ENCODE data around the gene ABCC3.

The ABCC3 gene

DNA sequence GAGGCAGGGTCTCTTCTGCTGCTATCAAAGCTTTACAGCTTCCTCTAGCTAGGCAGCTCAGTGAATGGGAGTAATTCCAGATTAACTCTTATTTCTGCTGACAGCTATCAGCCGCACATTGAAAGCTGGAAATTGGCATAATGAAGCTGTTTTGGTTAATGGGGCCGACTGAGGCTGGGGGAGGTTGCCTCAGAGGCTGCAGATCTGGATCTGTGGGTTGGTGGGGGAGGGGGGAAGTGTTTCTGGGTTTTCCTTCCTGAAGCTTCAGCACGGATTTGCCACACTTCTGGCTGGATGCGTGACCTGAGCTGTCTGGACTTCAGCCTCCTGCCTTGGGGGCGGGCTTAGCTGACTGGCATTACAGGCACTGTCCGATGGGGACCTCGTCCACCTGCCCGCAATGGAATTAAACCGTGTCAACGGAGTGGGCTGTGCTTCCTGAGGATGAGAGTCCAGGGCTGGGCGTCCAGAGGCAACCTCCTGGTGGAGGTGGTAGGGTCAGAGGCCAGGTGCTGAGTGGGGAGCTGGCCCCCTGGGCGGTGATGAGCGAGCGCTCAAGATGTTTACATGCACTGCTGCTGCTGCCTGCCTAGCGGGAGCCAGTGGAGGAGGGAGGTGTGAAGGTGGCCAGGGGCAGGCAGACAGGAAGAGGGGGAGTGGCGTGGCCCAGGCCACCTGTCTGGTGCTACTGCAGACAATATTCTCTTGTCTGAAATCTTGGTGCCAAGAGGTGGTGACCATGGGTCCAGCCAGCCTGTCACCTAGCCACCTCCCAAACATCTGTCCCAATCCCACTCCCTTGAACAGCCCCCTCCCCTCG is 6.7 kb upstream of the ABCC3 start:
- DNase-seq = no peak

DNA sequence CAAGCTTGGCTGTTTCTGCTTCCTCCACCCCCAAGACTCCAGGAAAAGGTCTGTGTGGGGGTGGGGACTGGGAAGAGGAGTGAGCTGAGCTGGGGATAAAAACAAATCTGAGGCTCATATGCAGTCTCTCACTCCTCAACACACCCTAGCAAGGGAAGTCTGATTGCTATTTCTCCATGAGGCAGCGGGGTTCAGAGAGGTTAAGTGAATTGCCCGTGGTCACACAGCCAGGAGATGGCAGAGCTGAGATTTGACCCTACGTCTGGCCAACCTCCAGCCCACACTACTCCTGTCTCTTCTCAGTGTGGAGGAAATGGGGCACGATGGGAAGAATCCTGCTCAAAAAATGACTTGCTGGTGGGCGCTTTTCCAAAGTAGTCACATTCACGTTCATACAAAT is 4.8 kb upstream of the ABCC3 start:
- DNase-seq = no peak

DNA sequence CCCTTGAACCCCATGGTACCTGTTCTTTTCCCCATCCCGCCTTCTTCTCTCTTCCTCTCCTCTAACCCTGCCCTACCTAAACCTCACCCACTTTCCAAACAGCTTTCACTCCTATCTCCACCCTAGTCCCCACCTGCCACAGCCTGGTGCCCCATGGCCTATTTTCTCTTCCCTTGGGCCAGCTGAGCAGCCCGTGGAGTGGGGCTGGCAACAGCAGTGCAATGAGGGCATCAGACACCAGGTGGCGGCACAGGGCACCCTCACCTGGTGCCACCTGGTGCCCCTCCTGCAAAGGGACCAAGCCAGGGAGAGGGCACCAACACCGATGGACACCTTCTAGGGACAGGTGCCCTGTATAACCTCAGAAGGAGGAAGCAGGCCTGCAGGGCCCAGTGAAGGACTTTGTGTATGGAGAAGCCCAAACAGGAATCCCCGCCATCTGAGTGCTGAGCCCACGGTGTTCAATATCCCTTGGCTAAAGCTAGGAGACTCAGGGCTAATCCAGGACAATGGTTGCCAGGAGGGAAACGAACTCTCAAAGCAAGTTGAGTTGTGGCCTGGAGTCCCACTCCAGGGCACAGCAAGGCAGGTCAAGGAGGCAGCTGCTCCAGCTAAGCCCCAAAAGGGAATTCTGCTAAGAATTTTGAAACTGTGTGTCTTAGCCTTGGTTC is 4.0 kb upstream of the ABCC3 start:
- peak; percentile 42 to 51 for DNase-seq

DNA sequence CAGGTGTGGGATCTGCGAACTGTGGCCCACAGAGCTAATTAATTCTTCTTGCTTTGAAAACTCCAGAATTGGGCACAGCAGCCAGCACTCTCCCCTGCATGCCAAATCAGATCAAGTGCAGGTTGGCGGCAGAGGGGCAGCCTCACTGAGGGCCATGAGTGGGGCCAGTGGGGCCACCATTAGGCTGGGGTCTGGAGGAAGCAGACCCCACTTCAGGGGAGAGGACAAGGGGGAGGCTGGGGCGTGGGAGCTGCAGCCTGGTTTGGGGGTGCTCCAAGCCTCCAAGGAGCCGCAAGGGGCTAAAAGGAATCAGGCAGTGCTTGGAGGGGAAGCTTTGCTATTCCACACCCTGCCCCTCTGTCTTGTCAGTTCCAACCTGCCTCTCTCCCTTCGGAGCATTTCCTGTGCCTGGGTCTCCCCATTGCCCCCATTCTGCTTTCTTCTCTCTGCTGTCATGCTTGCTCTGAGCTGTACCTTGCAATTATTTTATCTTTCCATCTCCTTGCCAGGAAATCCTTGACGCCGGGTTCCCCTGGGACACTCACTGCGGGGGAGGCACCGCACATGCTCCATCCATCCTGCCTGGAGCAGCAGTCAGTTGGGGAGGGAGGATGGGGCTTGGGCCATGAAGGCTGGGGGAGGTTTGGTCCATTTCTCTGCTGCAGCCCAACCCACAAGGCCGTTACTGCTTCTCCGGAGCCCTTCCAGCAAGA is 3.3 kb upstream of the ABCC3 start:
- DNase-seq = no peak

DNA sequence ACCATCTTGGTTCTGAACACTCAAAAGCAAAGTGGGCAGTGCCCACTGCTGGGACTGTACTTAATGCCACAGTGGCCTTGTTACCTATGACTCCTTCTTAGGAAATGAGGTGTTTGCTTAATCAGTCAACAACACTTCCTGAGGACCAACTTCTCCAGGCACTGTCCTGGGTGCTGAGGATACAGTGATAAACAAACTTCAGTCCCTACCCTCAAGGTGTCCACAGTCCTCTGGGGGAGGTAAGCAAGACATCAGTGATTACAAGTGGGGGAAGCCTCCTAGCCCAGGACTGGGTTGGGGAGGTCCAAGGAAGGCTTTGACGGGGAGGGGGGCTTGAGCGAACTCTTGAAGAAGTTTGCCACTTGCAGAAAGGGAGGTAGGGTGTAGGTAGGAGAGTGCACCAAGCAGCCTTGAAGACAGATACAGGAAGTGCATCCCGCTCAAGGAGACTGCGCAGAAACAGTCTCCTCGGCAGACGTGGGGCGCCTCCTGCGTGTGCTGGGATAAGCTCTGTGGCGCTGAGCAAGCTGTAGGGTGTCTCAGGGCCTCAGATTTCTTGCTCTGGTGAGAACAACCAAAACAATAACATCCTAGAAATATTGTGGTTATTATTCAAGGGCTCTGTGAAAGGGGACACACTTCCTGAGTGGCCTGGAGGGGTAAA is 2.6 kb upstream of the ABCC3 start:
- DNase-seq = no peak

DNA sequence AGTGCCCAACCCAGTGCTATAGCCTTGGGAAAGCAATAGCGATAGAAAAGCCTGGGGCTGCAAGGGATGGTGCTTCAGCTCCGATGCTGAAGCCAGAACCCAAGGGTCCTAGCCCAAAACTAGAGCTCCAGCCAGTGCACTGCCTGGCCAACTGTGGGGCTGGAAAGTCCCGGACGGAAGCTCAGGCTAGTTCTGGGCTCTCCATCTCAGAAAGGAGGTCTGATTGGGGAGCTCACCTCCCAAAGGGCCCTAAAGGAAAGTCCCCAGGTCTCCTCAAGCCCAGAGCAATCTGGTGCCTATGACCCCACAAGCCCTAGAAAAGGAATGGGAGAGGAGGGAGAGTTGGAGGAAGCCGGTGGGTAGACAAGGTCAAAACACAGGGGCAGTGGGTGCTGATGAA is 2.0 kb upstream of the ABCC3 start:
- no peak for DNase-seq

DNA sequence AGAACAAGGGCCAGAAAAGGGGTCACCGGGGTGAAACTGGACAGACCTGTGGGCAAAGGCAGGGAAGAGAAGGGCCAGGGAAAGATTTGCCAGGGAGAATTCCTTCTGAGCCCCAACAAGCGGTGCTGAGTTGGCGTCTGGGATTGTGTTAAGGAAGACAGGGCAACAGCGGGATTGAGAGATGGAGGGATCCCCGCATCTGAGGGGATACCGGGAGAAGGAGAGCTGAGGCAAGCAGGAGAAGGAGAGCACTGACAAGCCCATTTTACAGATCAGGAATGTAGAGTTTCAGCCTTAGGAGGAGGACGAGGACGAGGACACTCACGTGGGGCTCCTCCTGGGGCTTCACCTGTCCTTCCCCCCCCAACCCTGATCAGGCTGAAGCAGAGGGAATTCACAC is 998 bp upstream of the ABCC3 start:
- DNase-seq = no peak

DNA sequence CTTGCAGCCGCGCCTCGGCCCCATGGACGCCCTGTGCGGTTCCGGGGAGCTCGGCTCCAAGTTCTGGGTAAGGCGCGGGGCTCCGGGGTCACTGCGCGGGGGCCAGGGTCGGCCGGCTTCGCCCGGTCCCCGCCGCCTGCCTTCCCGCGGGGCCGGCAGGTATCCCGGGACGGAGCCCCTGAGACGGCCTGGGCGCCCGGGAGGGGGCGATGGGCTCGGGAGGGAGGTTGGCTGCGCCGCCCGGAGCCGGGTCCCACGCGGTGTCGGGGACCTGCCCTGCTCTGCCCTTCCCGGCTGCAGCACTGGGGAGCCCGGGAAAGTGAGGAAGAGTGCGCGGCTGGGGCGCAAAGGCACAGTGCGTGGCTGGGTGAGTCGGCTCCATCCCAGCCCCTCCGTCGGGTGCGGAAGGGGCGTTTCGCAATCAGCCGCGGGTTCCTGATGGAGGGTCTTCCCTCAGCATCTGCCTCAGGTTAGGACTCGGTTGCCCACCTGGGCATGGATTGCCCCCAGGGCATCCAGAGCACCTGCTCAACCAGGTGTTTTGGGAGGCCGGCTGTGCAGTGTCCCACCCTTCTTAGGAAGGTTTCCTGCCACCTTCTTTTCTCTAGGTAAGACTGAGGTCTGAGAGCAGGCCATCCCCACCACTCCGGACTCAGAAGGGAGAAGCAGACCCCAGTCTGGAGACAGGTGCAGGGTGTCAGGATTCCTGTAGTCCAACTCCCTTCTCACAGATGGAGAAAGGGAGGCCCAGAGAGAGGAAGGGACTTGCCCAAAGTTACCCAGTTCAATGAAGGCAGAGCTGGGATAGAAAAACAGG is 442 bp downstream of the ABCC3 start:
- DNase-seq = no peak

DNA sequence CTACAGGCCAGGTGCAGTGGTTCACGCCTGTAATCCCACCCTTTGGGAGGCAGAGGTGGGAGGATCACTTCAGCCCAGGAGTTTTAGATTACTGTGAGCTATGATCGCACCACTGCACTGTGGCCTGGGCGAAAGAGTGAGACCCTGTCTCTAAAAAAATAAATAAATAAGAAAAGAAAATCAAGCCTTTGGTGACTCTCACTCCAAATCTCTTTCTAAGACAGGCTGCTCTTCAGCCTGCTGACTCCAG is 976 bp downstream of the ABCC3 start:
- no peak for DNase-seq

DNA sequence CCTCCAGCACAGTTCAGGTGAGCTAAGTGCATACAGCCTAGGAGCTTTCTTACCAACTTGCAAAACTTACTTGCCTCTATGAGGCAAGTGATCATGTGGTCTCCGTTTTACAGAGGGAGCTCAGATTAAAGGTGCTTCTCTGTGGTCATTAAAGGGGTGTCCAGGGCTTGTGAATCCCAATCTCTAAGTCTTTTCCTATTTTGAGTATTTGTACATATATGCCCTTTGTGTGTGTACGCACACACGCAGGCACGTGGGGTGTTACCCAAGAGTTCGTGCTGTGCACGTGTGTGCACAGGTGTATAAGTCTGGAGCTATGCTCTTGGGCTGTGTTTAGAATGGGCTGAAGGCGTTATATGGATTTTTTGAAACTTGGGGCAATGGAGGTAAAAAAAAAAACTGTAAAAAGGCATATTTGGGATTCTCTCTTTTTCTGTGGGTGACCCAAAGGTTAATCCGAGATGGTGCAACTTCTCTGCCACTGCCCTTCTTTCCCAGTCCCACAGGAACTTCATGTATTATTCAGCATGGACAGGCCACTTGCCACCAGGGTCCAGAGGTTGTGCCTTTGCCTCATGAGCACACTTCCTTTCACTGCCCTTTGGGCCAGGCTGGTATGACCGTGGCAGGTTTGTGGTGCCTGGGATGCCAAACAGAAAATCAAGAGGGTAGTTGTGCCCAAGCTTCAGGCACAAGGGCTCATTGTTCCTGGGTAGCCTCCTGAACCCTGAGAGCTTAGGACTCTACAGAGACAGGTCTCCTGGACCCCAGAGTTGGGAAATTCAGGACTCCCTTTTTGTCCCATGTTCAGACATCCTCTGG is 1.5 kb downstream of the ABCC3 start:
- no peak for DNase-seq

DNA sequence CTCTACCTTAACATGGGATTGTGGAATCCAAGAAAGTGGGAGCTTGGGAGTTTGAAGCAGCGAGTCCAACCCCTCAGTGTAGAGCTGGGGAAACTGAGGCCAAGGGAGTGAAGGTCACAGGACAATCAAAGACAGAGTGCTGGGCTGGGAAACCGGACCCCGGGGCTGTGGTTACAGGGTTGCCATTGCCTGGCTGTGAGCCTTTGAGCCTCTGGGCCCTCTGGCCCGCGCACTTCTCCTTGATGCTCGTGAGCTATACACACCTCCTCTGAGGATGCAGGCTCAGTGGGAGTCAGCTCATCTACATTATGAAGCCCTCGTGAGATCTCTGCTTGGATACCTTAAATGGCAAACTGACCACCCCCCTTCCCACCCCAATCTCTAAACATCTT is 2.1 kb downstream of the ABCC3 start:
- DNase-seq = no peak

DNA sequence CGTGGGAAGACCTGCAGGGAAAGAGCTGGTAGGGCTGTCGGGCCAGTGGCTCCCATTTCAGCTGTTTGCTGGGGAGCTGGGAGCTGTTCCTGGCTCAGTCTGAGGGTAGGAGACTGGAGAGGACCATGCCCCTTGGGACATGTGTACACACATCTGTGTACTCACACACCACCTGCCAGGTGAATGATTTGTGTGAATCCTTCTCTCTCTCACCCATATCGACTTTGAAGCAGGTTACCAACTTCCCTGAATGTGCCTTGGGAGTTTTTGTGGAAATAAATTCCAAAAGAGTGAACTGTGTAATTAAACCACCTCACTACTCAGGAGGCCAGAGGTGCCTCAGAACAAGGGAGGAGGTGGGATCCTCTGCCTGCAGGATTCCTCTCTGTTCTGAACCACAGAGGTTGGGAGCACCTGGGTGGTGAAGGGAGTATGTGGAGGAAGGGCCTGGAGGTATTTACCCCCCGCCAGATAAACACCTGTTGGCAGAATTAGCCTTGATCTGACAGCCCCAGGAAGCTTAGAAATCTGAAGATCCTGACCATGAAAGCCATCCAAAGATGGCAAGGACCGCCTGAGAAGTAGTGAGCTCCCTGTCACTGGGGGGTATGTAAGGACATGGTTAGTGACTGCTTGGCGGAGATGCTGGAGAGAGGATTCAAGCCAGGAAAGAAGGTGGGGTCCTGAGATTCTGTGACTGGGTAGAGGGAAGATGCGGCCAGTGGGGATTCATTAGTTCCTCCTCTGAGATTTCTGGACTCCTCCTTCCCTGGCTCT is 3.3 kb downstream of the ABCC3 start:
- no peak for DNase-seq

DNA sequence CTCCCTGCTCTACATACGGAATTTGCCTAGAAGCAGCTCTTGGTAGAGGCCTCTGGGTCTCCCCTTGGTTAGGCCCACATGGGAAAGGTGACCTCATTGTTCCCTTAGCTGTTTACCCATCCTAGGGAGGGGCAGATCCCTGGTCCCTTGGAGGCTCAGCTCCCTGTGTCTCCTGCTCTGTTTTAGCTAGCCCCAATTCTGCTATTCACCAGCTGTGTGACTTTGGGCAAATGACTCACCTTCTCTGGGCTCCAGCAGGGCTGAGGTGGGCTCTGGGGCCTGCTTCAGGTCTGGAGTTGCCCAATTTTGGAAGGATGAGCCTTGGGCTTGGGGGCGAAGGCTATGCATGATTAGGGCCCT is 3.9 kb downstream of the ABCC3 start:
- no peak for DNase-seq

DNA sequence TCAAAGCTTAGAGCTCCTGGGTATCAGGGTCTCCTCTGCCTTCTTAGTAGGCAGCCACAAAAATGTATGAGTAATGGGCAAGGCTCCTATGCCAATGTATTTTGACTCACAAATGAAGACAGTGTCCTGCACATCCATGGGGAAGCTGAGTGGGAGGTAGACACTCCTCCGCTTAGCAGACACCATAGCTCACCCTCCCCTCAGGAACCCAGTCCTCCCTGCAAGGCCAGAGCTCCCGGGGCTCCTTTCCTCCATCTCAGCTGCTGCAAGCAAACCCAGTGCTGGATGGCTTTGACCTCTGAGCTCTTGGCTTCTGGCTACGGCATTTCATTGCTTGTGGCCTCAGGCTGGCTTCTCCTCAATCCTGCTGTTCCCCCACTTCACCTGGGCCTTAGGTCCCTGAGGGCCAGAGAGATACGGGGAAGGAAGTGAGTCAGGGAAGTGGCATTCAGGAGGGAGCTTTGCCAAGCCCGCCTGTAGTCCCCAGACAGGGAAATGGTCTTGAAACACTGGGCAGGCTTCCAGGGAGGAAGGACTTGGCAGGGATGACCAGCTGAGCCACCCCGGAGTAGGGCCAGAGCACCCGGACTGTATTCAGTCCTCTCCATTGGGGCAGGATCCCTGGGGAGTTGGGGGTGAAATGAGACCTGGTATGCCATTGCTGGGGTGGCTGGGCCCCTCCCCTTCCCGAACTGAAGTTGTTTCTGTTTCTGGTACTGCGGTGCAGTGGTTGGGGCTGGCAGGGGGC is 4.5 kb downstream of the ABCC3 start:
- DNase-seq = no peak

DNA sequence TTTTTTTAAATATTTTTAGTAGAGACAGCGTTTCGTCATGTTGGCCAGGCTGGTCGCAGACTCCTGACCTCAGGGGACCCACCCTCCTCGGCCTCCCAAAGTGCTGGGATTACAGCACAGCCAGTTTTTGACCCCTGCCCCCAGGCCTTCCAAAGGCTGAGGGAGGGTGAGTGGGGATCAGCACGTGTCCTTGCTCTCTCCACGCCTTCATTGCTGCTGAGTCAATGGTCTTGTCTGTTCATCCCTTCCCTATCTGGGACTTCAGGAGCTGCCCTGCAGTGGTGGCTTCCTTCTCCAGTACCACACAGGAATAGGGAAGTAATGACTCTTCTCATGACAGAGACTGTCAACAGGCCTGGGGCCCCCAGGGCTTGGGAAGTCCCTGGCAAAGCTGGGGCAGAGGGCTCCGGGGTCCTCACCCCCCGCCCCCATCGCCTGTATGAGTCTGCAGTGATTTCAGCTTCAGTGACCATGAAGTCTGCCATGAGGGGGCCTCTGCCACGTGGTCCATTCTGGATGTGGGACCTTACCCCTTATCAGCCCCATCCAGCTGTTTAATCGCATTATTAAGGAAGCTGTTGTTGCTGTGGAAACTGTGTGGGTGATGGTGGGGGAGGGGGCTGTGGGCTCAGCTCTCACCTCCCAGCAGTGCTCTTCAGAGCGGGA is 6.1 kb downstream of the ABCC3 start:
- DNase-seq = peak in 1 of 2 donors; percentile 52

DNA sequence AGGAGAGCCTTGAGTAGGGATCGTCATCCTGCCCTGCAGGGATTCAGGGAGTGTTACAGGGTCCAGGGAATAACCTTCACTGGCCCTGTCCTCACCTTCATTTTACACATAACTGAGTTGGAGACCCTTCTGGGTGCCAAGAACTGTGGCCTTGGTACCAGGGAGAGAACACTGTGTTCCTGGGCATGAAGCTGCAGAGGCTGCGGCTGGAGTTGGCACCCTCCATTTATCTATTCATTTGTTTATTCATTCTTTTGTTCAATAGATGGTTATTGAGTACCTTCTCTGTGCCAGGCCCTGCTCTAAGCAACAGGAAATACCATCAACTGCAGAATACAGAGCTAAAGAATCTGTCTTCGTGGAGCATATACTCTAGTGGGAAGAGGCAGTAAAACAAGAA is 6.7 kb downstream of the ABCC3 start:
- DNase-seq = no peak

DNA sequence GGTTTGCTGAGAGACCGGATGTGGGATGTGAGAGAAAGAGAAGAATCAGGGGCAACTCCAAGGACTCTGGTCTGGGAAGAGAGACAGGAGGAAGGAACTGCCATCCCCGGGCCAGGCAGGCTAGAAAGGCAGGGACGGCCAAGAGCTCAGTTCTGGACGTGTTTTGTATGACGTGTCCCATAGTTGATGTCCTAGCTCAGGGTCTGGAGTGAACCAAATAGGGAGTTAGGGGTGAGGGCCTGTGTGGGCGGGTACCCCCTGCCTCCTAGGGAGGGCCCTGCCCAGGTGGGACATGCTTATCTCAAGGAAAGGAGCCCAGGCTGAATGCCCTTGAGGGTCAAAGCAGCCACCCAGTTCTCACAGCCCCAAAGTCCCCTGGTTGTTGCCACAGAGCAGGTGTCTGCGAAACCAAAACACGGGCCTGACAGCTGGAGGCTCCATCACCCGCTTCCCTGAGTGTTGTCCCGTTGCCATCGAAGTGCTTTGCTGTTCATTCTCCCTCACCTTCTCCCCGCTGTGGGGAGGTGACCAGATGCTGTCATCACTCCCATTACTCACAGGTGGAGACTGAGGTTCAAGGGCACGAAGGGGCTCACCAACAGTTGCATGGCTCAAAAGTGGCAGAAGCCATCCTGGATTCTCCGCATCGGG is 7.5 kb downstream of the ABCC3 start:
- no peak for DNase-seq

DNA sequence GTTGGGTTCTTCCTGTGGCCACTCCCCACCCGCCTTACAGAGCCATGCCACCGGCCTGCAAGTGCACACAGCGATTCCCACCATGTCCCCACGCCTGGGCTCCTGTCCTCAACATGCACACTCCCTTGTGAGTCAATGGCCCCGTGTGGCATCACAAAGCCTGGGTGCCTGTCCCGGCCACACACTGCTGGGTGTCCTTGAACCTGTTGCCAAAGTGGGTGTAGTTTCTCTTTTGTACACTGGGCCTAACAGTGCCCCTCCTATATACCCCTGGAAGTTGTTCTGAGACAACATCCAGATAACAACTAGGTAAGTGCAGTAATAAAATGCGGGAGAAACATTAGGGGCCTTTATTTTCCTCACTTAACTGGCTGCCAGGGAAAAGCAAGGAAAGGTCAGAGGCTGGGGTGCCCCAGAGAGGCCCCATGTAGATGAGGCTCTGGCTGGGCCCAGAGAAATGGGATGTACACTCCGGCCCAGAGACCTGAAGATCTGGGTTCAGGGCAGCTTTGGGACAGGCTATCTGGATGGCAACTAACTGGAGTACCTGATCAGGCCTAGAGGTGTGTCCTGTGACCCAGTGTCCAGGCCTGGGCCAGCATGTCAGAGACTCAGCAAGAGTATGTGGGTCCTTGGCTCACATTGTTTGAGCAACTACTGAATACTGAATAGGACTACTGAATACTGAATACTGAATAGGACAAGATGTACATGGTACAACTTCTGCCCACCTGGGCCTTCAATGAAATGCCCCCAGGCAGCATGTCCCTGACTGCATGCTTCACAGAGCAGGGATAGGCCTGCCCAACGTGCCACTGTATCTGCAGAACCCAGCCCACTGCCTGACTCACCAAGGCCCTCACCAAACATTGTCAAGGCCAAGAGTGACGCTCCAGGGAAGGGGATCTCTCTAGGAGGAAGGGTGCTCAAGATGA is 8.3 kb downstream of the ABCC3 start:
- no peak for DNase-seq

All from CD4-positive, alpha-beta T cell treated with Interleukin-1 beta for 1 hour (primary cell).